Subcutaneous abdominal adipose tissue (tissue), 5 donors: ENCODE results near the gene TMEM179.

Experiments used
- H3K27ac ChIP-seq: one replicate; pipeline ENCODE4 v1.7.0; 2013; ENCODE audit warnings: low read depth, mild to moderate bottlenecking, inconsistent platforms, low read length, moderate library complexity
- H3K27me3 ChIP-seq, 5 donors: one replicate each; pipeline ENCODE4 v1.7.0; 2013; ENCODE audit warnings: low read length in 5 of 5, inconsistent platforms in 1 of 5; ENCODE audit not compliant: control insufficient read depth in 5 of 5, insufficient read depth in 4 of 5
- H3K36me3 ChIP-seq, 5 donors: one replicate each; pipeline ENCODE4 v1.7.0; 2013; ENCODE audit warnings: low read length in 5 of 5; ENCODE audit not compliant: control insufficient read depth in 5 of 5, insufficient read depth in 5 of 5
- H3K4me1 ChIP-seq, 5 donors: one replicate each; pipeline ENCODE4 v1.7.0; 2013; ENCODE audit warnings: low read length in 5 of 5, mild to moderate bottlenecking in 3 of 5, moderate library complexity in 1 of 5; ENCODE audit not compliant: control insufficient read depth in 5 of 5, insufficient read depth in 5 of 5
- H3K4me3 ChIP-seq, 5 donors: one replicate each; pipeline ENCODE4 v1.7.0; 2013; ENCODE audit warnings: low read length in 5 of 5, low read depth in 1 of 5
- H3K9ac ChIP-seq, 5 donors: one replicate each; pipeline ENCODE4 v1.7.0; 2013; ENCODE audit warnings: low read length in 5 of 5, mild to moderate bottlenecking in 4 of 5, moderate library complexity in 3 of 5
- H3K9me3 ChIP-seq, 5 donors: one replicate each; pipeline ENCODE4 v1.7.0; 2013; ENCODE audit warnings: low read length in 5 of 5; ENCODE audit not compliant: control insufficient read depth in 5 of 5
- donor health status: healthy.
- donor health status: healthy.
- donor health status: healthy.
- donor health status: healthy.
- donor health status: healthy.

Gene TMEM179

GRCh38 chr14:104644656-104645378, 40.2 kb upstream of the TMEM179 start:
- no peak overlapping the region for H3K27ac ChIP-seq
- peaks cover 0 to 23% (median 5%) of the 10 kb centered on the region in 5 donors for H3K4me1 ChIP-seq
- H3K9ac ChIP-seq = no peak overlapping the region
- no peaks in the 10 kb centered on the region for H3K36me3 ChIP-seq
- peak overlapping the region in 1 of 5 donors; percentile 44 for H3K4me3 ChIP-seq
- H3K27me3 ChIP-seq = peaks cover 0 to 7% (median 0%) of the 10 kb centered on the region in 5 donors
- H3K9me3 ChIP-seq = peaks cover 0 to 10% (median 5%) of the 10 kb centered on the region in 5 donors

- H3K27ac ChIP-seq = no peak overlapping the region
- peaks cover 0 to 24% (median 5%) of the 10 kb centered on the region in 5 donors for H3K4me1 ChIP-seq
Measured at GRCh38 chr14:104644091-104644635, 39.6 kb upstream of the TMEM179 start.

GRCh38 chr14:104643306-104643705, 38.7 kb upstream of the TMEM179 start:
- peaks cover 0 to 10% (median 5%) of the 10 kb centered on the region in 5 donors for H3K9me3 ChIP-seq
- H3K27ac ChIP-seq = no peak overlapping the region
- peaks cover 3 to 22% (median 10%) of the 10 kb centered on the region in 5 donors for H3K27me3 ChIP-seq
- no peak overlapping the region for H3K4me3 ChIP-seq
- peaks cover 0 to 24% (median 5%) of the 10 kb centered on the region in 5 donors for H3K4me1 ChIP-seq
- H3K36me3 ChIP-seq = no peaks in the 10 kb centered on the region
- no peak overlapping the region for H3K9ac ChIP-seq

More at GRCh38 chr14:104644091-104644635, 39.6 kb upstream of the TMEM179 start:
- Histone ChIP-seq H3K4me3 (no peak overlapping the region), H3K27me3 (peaks cover 0 to 14% (median 6%) of the 10 kb centered on the region in 5 donors), H3K9ac (no peak overlapping the region), H3K36me3 (no peaks in the 10 kb centered on the region), H3K9me3 (peaks cover 0 to 10% (median 5%) of the 10 kb centered on the region in 5 donors)

GRCh38 chr14:104642540-104642868, 37.9 kb upstream of the TMEM179 start:
- Histone ChIP-seq H3K4me1 (peaks cover 0 to 24% (median 5%) of the 10 kb centered on the region in 5 donors), H3K4me3 (no peak overlapping the region), H3K36me3 (no peaks in the 10 kb centered on the region), H3K27me3 (peaks cover 3 to 23% (median 15%) of the 10 kb centered on the region in 5 donors), H3K9ac (no peak overlapping the region), H3K9me3 (peaks cover 0 to 10% (median 5%) of the 10 kb centered on the region in 5 donors), H3K27ac (no peak overlapping the region)

- Histone ChIP-seq H3K27me3 (peaks cover 3 to 23% (median 15%) of the 10 kb centered on the region in 5 donors), H3K27ac (no peak overlapping the region), H3K4me1 (peaks cover 0 to 24% (median 5%) of the 10 kb centered on the region in 5 donors), H3K36me3 (no peaks in the 10 kb centered on the region), H3K9ac (no peak overlapping the region), H3K9me3 (peaks cover 0 to 10% (median 5%) of the 10 kb centered on the region in 5 donors), H3K4me3 (no peak overlapping the region)
Measured at GRCh38 chr14:104641753-104642539, 37.4 kb upstream of the TMEM179 start.

GRCh38 chr14:104640681-104641080, 36.1 kb upstream of the TMEM179 start:
- H3K9ac ChIP-seq = no peak overlapping the region
- no peaks in the 10 kb centered on the region for H3K36me3 ChIP-seq
- no peak overlapping the region for H3K27ac ChIP-seq
- H3K4me3 ChIP-seq = no peak overlapping the region
- H3K9me3 ChIP-seq = peaks cover 0 to 8% (median 5%) of the 10 kb centered on the region in 5 donors
- H3K27me3 ChIP-seq = peaks cover 3 to 26% (median 15%) of the 10 kb centered on the region in 5 donors
- H3K4me1 ChIP-seq = peaks cover 0 to 24% (median 5%) of the 10 kb centered on the region in 5 donors

GRCh38 chr14:104639885-104640548, 35.4 kb upstream of the TMEM179 start:
- Histone ChIP-seq H3K9ac (no peak overlapping the region), H3K27me3 (peaks cover 10 to 28% (median 17%) of the 10 kb centered on the region in 5 donors), H3K4me3 (no peak overlapping the region), H3K9me3 (peaks cover 0 to 3% (median under 1%) of the 10 kb centered on the region in 5 donors), H3K36me3 (no peaks in the 10 kb centered on the region), H3K27ac (no peak overlapping the region), H3K4me1 (peaks cover 0 to 24% (median 5%) of the 10 kb centered on the region in 5 donors)

- no peak overlapping the region for H3K4me3 ChIP-seq
- no peaks in the 10 kb centered on the region for H3K9me3 ChIP-seq
- no peak overlapping the region for H3K9ac ChIP-seq
- peaks cover 0 to 21% (median 5%) of the 10 kb centered on the region in 5 donors for H3K4me1 ChIP-seq
- H3K27me3 ChIP-seq = peaks cover 15 to 33% (median 21%) of the 10 kb centered on the region in 5 donors
- no peak overlapping the region for H3K27ac ChIP-seq
- H3K36me3 ChIP-seq = no peaks in the 10 kb centered on the region
Measured at GRCh38 chr14:104639471-104639870, 34.9 kb upstream of the TMEM179 start.

GRCh38 chr14:104638927-104639450, 34.4 kb upstream of the TMEM179 start:
- H3K9ac ChIP-seq = no peak overlapping the region
- no peak overlapping the region for H3K4me3 ChIP-seq

More at GRCh38 chr14:104638927-104639450, 34.4 kb upstream of the TMEM179 start:
- Histone ChIP-seq H3K9me3 (no peaks in the 10 kb centered on the region), H3K36me3 (no peaks in the 10 kb centered on the region), H3K27ac (no peak overlapping the region), H3K4me1 (peaks cover 0 to 19% (median 5%) of the 10 kb centered on the region in 5 donors), H3K27me3 (peaks cover 17 to 38% (median 23%) of the 10 kb centered on the region in 5 donors)
